Immature natural killer cell (primary cell): ENCODE results near the gene WAPL. TPM values are rescaled to one million over a fixed set of nuclear protein-coding genes. Genes with fewer than 3 reads are reported as not detected.

Source experiments
- DNase-seq, 3 donors: peaks; one replicate each; pipeline ENCODE4 v3.0.0; 2022; ENCODE audit warnings: mixed read lengths in 1 of 3
- H3K27ac Mint-ChIP-seq, 6 donors: one replicate each; pipeline ENCODE4 v1.8.0; 2020; ENCODE audit warnings: mixed read lengths in 6 of 6, mild to moderate bottlenecking in 5 of 6, inconsistent platforms in 4 of 6, moderate library complexity in 3 of 6
- H3K27me3 Mint-ChIP-seq, 3 donors: one replicate each; pipeline ENCODE4 v1.8.0; 2020 to 2021; ENCODE audit warnings: low read depth in 3 of 3, mild to moderate bottlenecking in 3 of 3, mixed read lengths in 3 of 3, moderate library complexity in 3 of 3, inconsistent platforms in 1 of 3
- H3K36me3 Mint-ChIP-seq, 3 donors: one replicate each; pipeline ENCODE4 v1.8.0; 2020; ENCODE audit warnings: mixed read lengths in 3 of 3, inconsistent platforms in 2 of 3, mild to moderate bottlenecking in 2 of 3
- H3K4me1 Mint-ChIP-seq, 2 donors: one replicate each; pipeline ENCODE4 v1.8.0; 2020; ENCODE audit warnings: inconsistent platforms in 2 of 2, mild to moderate bottlenecking in 2 of 2, mixed read lengths in 2 of 2, moderate library complexity in 1 of 2
- H3K4me3 Mint-ChIP-seq, 5 donors: one replicate each; pipeline ENCODE4 v1.8.0; 2020; ENCODE audit warnings: mild to moderate bottlenecking in 5 of 5, mixed read lengths in 5 of 5, inconsistent platforms in 3 of 5, moderate library complexity in 3 of 5
- H3K9me3 Mint-ChIP-seq, 6 donors: one replicate each; pipeline ENCODE4 v1.8.0; 2020; ENCODE audit warnings: mild to moderate bottlenecking in 6 of 6, mixed read lengths in 6 of 6, inconsistent platforms in 4 of 6, moderate library complexity in 3 of 6
- polyA plus RNA-seq, 3 donors: library from polyadenylated mRNA; unstranded; fragments of 300-500 nt; fragmentation: Illumina TruSeq; gene quantifications; one replicate each; pipeline ENCODE4 v1.2.3, GENCODE V29; 2021

The WAPL gene
- polyA plus RNA-seq, 3 donors from 2014 or later = 19.7 to 40.4 (median 21.1) TPM

GRCh38 chr10:86483664-86484063, 37.9 kb downstream of the WAPL start:
- Mint-ChIP-seq H3K27ac (no peak overlapping the region), H3K27me3 (no peaks in the 10 kb centered on the region), H3K36me3 (peaks cover 4 to 13% (median 6%) of the 10 kb centered on the region in 3 donors), H3K9me3 (no peaks in the 10 kb centered on the region), H3K4me1 (peaks cover 3 to 32% of the 10 kb centered on the region in 2 donors), H3K4me3 (no peak overlapping the region)
- DNase-seq = no peak

- no peaks in the 10 kb centered on the region for H3K9me3 Mint-ChIP-seq
- H3K4me1 Mint-ChIP-seq = peaks cover 3 to 27% of the 10 kb centered on the region in 2 donors
- peak overlapping the region in 1 of 6 donors; percentile 21 for H3K27ac Mint-ChIP-seq
- DNase-seq = no peak
- H3K36me3 Mint-ChIP-seq = peaks cover 0 to 7% (median 6%) of the 10 kb centered on the region in 3 donors
- H3K27me3 Mint-ChIP-seq = no peaks in the 10 kb centered on the region
- H3K4me3 Mint-ChIP-seq = no peak overlapping the region
Observed at GRCh38 chr10:86481761-86482160, 39.8 kb downstream of the WAPL start.

GRCh38 chr10:86480571-86480970, 41.0 kb downstream of the WAPL start:
- Mint-ChIP-seq H3K4me3 (no peak overlapping the region), H3K27ac (peak overlapping the region in 2 of 6 donors; percentile 16 to 31), H3K27me3 (no peaks in the 10 kb centered on the region), H3K9me3 (no peaks in the 10 kb centered on the region), H3K4me1 (peaks cover 3 to 20% of the 10 kb centered on the region in 2 donors), H3K36me3 (peaks cover 0 to 7% (median 6%) of the 10 kb centered on the region in 3 donors)
- no peak for DNase-seq

- no peak for DNase-seq
- no peak overlapping the region for H3K4me3 Mint-ChIP-seq
- H3K27ac Mint-ChIP-seq = no peak overlapping the region
- H3K27me3 Mint-ChIP-seq = no peaks in the 10 kb centered on the region
- H3K4me1 Mint-ChIP-seq = peaks cover 3 to 17% of the 10 kb centered on the region in 2 donors
- H3K36me3 Mint-ChIP-seq = peaks cover 8 to 20% (median 16%) of the 10 kb centered on the region in 3 donors
- no peaks in the 10 kb centered on the region for H3K9me3 Mint-ChIP-seq
Observed at GRCh38 chr10:86472061-86472460, 49.5 kb downstream of the WAPL start.

- Mint-ChIP-seq H3K9me3 (no peaks in the 10 kb centered on the region), H3K4me1 (no peaks in the 10 kb centered on the region), H3K36me3 (peaks cover 13 to 55% (median 19%) of the 10 kb centered on the region in 3 donors), H3K27ac (no peak overlapping the region), H3K4me3 (no peak overlapping the region), H3K27me3 (no peaks in the 10 kb centered on the region)
- no peak for DNase-seq
Observed at GRCh38 chr10:86461963-86462804, 59.4 kb downstream of the WAPL start.

GRCh38 chr10:86451604-86451960, 70.0 kb downstream of the WAPL start:
- Mint-ChIP-seq H3K27me3 (peaks cover 0 to 2% (median 0%) of the 10 kb centered on the region in 3 donors), H3K4me3 (no peak overlapping the region), H3K4me1 (peaks cover 6 to 23% of the 10 kb centered on the region in 2 donors), H3K9me3 (no peaks in the 10 kb centered on the region), H3K27ac (no peak overlapping the region), H3K36me3 (peaks cover 6 to 40% (median 27%) of the 10 kb centered on the region in 3 donors)
- DNase-seq = no peak

GRCh38 chr10:86450806-86451603, 70.6 kb downstream of the WAPL start:
- Mint-ChIP-seq H3K36me3 (peaks cover 9 to 41% (median 25%) of the 10 kb centered on the region in 3 donors), H3K9me3 (no peaks in the 10 kb centered on the region), H3K27me3 (peaks cover 0 to 2% (median 0%) of the 10 kb centered on the region in 3 donors), H3K4me3 (no peak overlapping the region), H3K27ac (no peak overlapping the region), H3K4me1 (peaks cover 8 to 23% of the 10 kb centered on the region in 2 donors)
- no peak for DNase-seq

GRCh38 chr10:86449926-86450558, 71.5 kb downstream of the WAPL start:
- peaks cover 8 to 23% of the 10 kb centered on the region in 2 donors for H3K4me1 Mint-ChIP-seq
- H3K9me3 Mint-ChIP-seq = no peaks in the 10 kb centered on the region
- H3K36me3 Mint-ChIP-seq = peaks cover 10 to 41% (median 20%) of the 10 kb centered on the region in 3 donors
- peaks cover 0 to 3% (median 2%) of the 10 kb centered on the region in 3 donors for H3K27me3 Mint-ChIP-seq
- no peak overlapping the region for H3K4me3 Mint-ChIP-seq
- peak overlapping the region; percentile 11 to 75 (median 49) for H3K27ac Mint-ChIP-seq
- no peak for DNase-seq

- DNase-seq = no peak
- Mint-ChIP-seq H3K4me1 (peaks cover 8 to 23% of the 10 kb centered on the region in 2 donors), H3K4me3 (no peak overlapping the region), H3K27ac (peak overlapping the region; percentile 22 to 80 (median 59)), H3K27me3 (peaks cover 0 to 2% (median 2%) of the 10 kb centered on the region in 3 donors), H3K36me3 (peaks cover 14 to 49% (median 16%) of the 10 kb centered on the region in 3 donors), H3K9me3 (no peaks in the 10 kb centered on the region)
Observed at GRCh38 chr10:86447432-86447831, 74.2 kb downstream of the WAPL start.

GRCh38 chr10:86446987-86447386, 74.6 kb downstream of the WAPL start:
- H3K4me1 Mint-ChIP-seq = peaks cover 8 to 23% of the 10 kb centered on the region in 2 donors
- peaks cover 0 to 2% (median 2%) of the 10 kb centered on the region in 3 donors for H3K27me3 Mint-ChIP-seq
- DNase-seq = no peak
- no peaks in the 10 kb centered on the region for H3K9me3 Mint-ChIP-seq
- H3K36me3 Mint-ChIP-seq = peaks cover 14 to 47% (median 16%) of the 10 kb centered on the region in 3 donors
- no peak overlapping the region for H3K4me3 Mint-ChIP-seq
- peak overlapping the region; percentile 22 to 80 (median 59) for H3K27ac Mint-ChIP-seq

- H3K4me3 Mint-ChIP-seq = no peak overlapping the region
- peaks cover 9 to 25% of the 10 kb centered on the region in 2 donors for H3K4me1 Mint-ChIP-seq
- DNase-seq = no peak
- H3K9me3 Mint-ChIP-seq = no peaks in the 10 kb centered on the region
- peak overlapping the region in 4 of 6 donors; percentile 50 to 77 (median 56) for H3K27ac Mint-ChIP-seq
- peaks cover 13 to 44% (median 16%) of the 10 kb centered on the region in 3 donors for H3K36me3 Mint-ChIP-seq
- H3K27me3 Mint-ChIP-seq = peaks cover 0 to 2% (median 2%) of the 10 kb centered on the region in 3 donors
Observed at GRCh38 chr10:86446440-86446839, 75.2 kb downstream of the WAPL start.

- peaks cover 7 to 43% (median 34%) of the 10 kb centered on the region in 3 donors for H3K36me3 Mint-ChIP-seq
- peaks cover 0 to 3% (median 2%) of the 10 kb centered on the region in 3 donors for H3K27me3 Mint-ChIP-seq
- H3K27ac Mint-ChIP-seq = peak overlapping the region in 2 of 6 donors; percentile 5 to 22
- no peaks in the 10 kb centered on the region for H3K9me3 Mint-ChIP-seq
- H3K4me3 Mint-ChIP-seq = no peak overlapping the region
- DNase-seq = no peak
- peaks cover 24 to 34% of the 10 kb centered on the region in 2 donors for H3K4me1 Mint-ChIP-seq
Observed at GRCh38 chr10:86443936-86444335, 77.7 kb downstream of the WAPL start.

GRCh38 chr10:86443069-86443468, 78.5 kb downstream of the WAPL start:
- DNase-seq = no peak
- Mint-ChIP-seq H3K27ac (no peak overlapping the region), H3K4me3 (no peak overlapping the region), H3K9me3 (no peaks in the 10 kb centered on the region), H3K27me3 (peaks cover 0 to 3% (median 2%) of the 10 kb centered on the region in 3 donors), H3K36me3 (peaks cover 9 to 47% (median 34%) of the 10 kb centered on the region in 3 donors), H3K4me1 (peaks cover 24 to 39% of the 10 kb centered on the region in 2 donors)
